ENCODE data around the gene SERINC4. TPM values are rescaled to one million over a fixed set of nuclear protein-coding genes. Genes with fewer than 3 reads are reported as not detected.

SERINC4 gene
- total and polyA plus RNA-seq, 10 of the 15 experiments (the other 5 are each of a cell fraction or from before 2014, with no cell fraction given), result 0.06 to 0.96 (median 0.26) TPM; not detected in 1

DNA sequence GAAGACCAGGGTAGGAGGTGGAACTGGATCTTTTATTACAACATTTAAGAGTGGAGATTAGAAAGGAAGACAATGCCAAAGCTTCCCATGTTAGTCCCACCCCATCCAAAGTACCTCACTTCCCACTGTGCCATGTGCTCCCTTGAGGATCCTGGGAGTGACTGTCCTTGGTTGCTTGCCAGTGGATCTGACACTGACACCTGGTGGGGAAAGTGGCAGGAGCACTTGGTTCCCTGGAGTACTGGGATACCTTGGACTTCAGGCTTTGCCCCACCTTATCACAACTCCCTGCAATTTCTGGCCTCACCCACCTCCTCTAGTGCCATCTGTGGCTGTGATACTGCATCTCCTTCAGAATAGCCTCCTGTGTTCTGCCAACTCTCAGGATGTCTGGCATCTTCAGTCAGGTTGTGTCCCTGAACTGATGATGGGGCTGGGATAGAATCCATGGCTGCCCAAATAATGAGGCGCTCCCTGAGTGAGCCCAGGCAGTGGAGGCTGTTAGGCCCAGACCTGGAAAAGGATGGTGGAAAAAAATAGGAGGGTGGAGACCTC lies 24.5 kb downstream of the SERINC4 start:
- Histone ChIP-seq H3K9me3 (replicated peaks; ENCODE audit: control insufficient read depth, insufficient read depth, low read length) (no peaks in the 10 kb centered on the region; the same call in 2 of the 3 replicates), H3K36me3 (ENCODE audit: control insufficient read depth in 2 of 2, insufficient read depth in 2 of 2, low read length in 1 of 2) (peaks cover 9 to 18% of the 10 kb centered on the region in 2 experiments), H3K79me2 (ENCODE audit: control insufficient read depth, insufficient read depth, low read length) (no peaks in the 10 kb centered on the region), H3K4me2 (ENCODE audit: control insufficient read depth, insufficient read depth) (peak overlapping the region; percentile 100; the same call in 1 of the 2 replicates), H4K20me1 (ENCODE audit: control insufficient read depth, insufficient read depth) (no peaks in the 10 kb centered on the region), H3K27me3 (replicated peaks in 1 of 2; ENCODE audit: control insufficient read depth in 2 of 2, insufficient read depth in 2 of 2, low read length in 1 of 2) (no peaks in the 10 kb centered on the region), H3K4me3 (peak overlapping the region; percentile 78), H2AFZ (ENCODE audit: control insufficient read depth, low read depth, low read length) (no peak overlapping the region), H3K27ac (ENCODE audit: control insufficient read depth, insufficient read depth) (peak overlapping the region; percentile 57), H3K9ac (ENCODE audit: control insufficient read depth, insufficient read depth, low read length) (peak overlapping the region; percentile 79; the same call in 1 of the 2 replicates), H3K4me1 (ENCODE audit: control insufficient read depth, insufficient read depth, low read length) (peaks cover 16% of the 10 kb centered on the region)
- ChIA-PET SMC1A (ENCODE audit: uncharacterized antibody, unreplicated experiment) (interaction anchor here (0.9 to 14.9 kb wide), 4 partner anchors 17 to 33 kb away, joined by 3 to 129 read pairs (median 20); partner anchors contain the start of gene SERF2), CTCF (interaction anchor here (0.7 to 5.8 kb wide), 8 partner anchors 10 to 34 kb away, joined by 3 to 72 read pairs (median 6); partner anchors contain the start of gene SERF2), POLR2A (interaction anchor here (0.7 to 4.4 kb wide), 9 partner anchors 13 to 513 kb away, joined by 3 to 58 read pairs (median 10); partner anchors contain the start of genes GOLM2, HYPK, MFAP1 and SERF2), RAD21 (ENCODE audit: unreplicated experiment) (interaction anchor here (1.9 to 3.5 kb wide), 8 partner anchors 13 to 56 kb away, joined by 5 to 54 read pairs (median 12); partner anchors contain the start of genes HYPK, MFAP1, SERF2 and SERINC4)
- WGBS (ENCODE audit: insufficient coverage, insufficient replicate concordance, low lambda C conversion rate, missing lambda C conversion rate), result 6% methylated on average over 1 of the region's 1 CpG
- FAIRE-seq (no peak), DNase-seq (ENCODE audit: low read depth, low spot score) (no peak), ATAC-seq (no peak)
- intact Hi-C loops (cut with micrococcal nuclease; ENCODE audit: unreplicated experiment), result loop anchor here (5.0 kb wide), 1 partner anchor 52 kb away; the partner anchor contains the start of gene WDR76
- in situ Hi-C loops (cut with MboI), result loop anchor here (25.0 kb wide), 1 partner anchor 1513 kb away; the partner anchor contains the start of genes GANC and TMEM87A
- BruUV-seq (replicated peaks), result TSS peak; percentile 49
- TF ChIP-seq POLR2AphosphoS2 (IDR thresholded peaks at IDR 0.05; ENCODE audit: low read depth, low read length), result 0 out of 2 replicates have a peak, but pooled peaks have one; percentile 18
- TF ChIP-seq SIX5 (IDR thresholded peaks at IDR 0.05; ENCODE audit: low read depth, low read length, severe bottlenecking), result no peak
- TF ChIP-seq, protein P1, sequence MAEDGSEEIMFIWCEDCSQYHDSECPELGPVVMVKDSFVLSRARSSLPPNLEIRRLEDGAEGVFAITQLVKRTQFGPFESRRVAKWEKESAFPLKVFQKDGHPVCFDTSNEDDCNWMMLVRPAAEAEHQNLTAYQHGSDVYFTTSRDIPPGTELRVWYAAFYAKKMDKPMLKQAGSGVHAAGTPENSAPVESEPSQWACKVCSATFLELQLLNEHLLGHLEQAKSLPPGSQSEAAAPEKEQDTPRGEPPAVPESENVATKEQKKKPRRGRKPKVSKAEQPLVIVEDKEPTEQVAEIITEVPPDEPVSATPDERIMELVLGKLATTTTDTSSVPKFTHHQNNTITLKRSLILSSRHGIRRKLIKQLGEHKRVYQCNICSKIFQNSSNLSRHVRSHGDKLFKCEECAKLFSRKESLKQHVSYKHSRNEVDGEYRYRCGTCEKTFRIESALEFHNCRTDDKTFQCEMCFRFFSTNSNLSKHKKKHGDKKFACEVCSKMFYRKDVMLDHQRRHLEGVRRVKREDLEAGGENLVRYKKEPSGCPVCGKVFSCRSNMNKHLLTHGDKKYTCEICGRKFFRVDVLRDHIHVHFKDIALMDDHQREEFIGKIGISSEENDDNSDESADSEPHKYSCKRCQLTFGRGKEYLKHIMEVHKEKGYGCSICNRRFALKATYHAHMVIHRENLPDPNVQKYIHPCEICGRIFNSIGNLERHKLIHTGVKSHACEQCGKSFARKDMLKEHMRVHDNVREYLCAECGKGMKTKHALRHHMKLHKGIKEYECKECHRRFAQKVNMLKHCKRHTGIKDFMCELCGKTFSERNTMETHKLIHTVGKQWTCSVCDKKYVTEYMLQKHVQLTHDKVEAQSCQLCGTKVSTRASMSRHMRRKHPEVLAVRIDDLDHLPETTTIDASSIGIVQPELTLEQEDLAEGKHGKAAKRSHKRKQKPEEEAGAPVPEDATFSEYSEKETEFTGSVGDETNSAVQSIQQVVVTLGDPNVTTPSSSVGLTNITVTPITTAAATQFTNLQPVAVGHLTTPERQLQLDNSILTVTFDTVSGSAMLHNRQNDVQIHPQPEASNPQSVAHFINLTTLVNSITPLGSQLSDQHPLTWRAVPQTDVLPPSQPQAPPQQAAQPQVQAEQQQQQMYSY (CRISPR knock-in tag; IDR thresholded peaks at IDR 0.05), result no peak
- TF ChIP-seq, protein P2, sequence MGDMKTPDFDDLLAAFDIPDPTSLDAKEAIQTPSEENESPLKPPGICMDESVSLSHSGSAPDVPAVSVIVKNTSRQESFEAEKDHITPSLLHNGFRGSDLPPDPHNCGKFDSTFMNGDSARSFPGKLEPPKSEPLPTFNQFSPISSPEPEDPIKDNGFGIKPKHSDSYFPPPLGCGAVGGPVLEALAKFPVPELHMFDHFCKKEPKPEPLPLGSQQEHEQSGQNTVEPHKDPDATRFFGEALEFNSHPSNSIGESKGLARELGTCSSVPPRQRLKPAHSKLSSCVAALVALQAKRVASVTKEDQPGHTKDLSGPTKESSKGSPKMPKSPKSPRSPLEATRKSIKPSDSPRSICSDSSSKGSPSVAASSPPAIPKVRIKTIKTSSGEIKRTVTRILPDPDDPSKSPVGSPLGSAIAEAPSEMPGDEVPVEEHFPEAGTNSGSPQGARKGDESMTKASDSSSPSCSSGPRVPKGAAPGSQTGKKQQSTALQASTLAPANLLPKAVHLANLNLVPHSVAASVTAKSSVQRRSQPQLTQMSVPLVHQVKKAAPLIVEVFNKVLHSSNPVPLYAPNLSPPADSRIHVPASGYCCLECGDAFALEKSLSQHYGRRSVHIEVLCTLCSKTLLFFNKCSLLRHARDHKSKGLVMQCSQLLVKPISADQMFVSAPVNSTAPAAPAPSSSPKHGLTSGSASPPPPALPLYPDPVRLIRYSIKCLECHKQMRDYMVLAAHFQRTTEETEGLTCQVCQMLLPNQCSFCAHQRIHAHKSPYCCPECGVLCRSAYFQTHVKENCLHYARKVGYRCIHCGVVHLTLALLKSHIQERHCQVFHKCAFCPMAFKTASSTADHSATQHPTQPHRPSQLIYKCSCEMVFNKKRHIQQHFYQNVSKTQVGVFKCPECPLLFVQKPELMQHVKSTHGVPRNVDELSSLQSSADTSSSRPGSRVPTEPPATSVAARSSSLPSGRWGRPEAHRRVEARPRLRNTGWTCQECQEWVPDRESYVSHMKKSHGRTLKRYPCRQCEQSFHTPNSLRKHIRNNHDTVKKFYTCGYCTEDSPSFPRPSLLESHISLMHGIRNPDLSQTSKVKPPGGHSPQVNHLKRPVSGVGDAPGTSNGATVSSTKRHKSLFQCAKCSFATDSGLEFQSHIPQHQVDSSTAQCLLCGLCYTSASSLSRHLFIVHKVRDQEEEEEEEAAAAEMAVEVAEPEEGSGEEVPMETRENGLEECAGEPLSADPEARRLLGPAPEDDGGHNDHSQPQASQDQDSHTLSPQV (IDR thresholded peaks at IDR 0.05), result no peak
- TF ChIP-seq, protein P3, sequence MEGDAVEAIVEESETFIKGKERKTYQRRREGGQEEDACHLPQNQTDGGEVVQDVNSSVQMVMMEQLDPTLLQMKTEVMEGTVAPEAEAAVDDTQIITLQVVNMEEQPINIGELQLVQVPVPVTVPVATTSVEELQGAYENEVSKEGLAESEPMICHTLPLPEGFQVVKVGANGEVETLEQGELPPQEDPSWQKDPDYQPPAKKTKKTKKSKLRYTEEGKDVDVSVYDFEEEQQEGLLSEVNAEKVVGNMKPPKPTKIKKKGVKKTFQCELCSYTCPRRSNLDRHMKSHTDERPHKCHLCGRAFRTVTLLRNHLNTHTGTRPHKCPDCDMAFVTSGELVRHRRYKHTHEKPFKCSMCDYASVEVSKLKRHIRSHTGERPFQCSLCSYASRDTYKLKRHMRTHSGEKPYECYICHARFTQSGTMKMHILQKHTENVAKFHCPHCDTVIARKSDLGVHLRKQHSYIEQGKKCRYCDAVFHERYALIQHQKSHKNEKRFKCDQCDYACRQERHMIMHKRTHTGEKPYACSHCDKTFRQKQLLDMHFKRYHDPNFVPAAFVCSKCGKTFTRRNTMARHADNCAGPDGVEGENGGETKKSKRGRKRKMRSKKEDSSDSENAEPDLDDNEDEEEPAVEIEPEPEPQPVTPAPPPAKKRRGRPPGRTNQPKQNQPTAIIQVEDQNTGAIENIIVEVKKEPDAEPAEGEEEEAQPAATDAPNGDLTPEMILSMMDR (IDR thresholded peaks at IDR 0.05 in 2 of 3, conservative IDR thresholded peaks at IDR 0.05 in 1 of 3; ENCODE audit: control insufficient read depth in 2 of 3, extremely low read depth in 1 of 3, insufficient read depth in 1 of 3, low read depth in 3 of 3, low read length in 3 of 3), result peak in 2 of 3 experiments; percentile 20 to 30; a peak in 2 of 6 replicates
- TF ChIP-seq, protein P4, sequence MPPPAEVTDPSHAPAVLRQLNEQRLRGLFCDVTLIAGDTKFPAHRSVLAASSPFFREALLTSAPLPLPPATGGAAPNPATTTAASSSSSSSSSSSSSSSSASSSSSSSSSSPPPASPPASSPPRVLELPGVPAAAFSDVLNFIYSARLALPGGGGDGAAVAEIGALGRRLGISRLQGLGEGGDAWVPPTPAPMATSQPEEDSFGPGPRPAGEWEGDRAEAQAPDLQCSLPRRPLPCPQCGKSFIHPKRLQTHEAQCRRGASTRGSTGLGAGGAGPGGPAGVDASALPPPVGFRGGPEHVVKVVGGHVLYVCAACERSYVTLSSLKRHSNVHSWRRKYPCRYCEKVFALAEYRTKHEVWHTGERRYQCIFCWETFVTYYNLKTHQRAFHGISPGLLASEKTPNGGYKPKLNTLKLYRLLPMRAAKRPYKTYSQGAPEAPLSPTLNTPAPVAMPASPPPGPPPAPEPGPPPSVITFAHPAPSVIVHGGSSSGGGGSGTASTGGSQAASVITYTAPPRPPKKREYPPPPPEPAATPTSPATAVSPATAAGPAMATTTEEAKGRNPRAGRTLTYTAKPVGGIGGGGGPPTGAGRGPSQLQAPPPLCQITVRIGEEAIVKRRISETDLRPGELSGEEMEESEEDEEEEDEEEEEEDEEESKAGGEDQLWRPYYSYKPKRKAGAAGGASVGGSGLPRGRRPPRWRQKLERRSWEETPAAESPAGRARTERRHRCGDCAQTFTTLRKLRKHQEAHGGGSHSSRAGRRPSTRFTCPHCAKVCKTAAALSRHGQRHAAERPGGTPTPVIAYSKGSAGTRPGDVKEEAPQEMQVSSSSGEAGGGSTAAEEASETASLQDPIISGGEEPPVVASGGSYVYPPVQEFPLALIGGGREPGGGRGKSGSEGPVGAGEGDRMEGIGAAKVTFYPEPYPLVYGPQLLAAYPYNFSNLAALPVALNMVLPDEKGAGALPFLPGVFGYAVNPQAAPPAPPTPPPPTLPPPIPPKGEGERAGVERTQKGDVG (CRISPR knock-in tag; IDR thresholded peaks at IDR 0.05), result no peak
